ENCODE data around the gene BMI1. TPM values are rescaled to one million over a fixed set of nuclear protein-coding genes. Genes with fewer than 3 reads are reported as not detected.

BMI1 gene
- total and polyA plus RNA-seq, 3 donors from 2014 or later = 56.3 to 120 (median 111) TPM

DNA sequence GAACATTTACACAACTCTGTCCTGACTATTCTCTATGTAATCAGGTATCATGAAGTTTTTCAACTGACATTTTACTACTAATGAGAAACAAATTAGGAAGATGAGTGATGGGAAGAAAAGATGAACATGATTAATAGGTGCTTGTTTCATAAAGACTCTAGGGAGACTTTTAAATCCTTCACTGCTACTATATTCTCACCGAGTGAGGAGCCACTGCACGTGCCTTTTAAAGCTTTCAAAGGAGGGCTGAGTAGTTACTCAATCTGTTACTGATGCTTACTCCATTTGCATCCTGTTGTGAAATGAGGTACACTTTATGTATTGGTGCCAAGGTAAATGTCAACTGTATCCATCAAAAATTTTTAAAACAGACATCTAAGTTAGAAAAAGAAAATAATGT, 6.0 kb upstream of the BMI1 start:
- Histone ChIP-seq H3K27me3 (no peaks in the 10 kb centered on the region), H3K4me1 (peaks cover 9% of the 10 kb centered on the region), H3K27ac (peak overlapping the region in 1 of 2 donors; percentile 95), H3K36me3 (ENCODE audit: low read depth, missing control alignments) (no peaks in the 10 kb centered on the region), H3K9me3 (no peaks in the 10 kb centered on the region), H3K4me3 (peak overlapping the region in 1 of 2 donors; percentile 92)
- intact Hi-C loops (cut with DNase I; ENCODE audit: low total_unique reads) = no loop called here
- WGBS, 2 donors = 30 to 42% methylated on average over 2 of the region's 2 CpGs
- no peak for DNase-seq
- TF ChIP-seq POLR2A (IDR thresholded peaks at IDR 0.05) = no peak
- TF ChIP-seq, protein P1, sequence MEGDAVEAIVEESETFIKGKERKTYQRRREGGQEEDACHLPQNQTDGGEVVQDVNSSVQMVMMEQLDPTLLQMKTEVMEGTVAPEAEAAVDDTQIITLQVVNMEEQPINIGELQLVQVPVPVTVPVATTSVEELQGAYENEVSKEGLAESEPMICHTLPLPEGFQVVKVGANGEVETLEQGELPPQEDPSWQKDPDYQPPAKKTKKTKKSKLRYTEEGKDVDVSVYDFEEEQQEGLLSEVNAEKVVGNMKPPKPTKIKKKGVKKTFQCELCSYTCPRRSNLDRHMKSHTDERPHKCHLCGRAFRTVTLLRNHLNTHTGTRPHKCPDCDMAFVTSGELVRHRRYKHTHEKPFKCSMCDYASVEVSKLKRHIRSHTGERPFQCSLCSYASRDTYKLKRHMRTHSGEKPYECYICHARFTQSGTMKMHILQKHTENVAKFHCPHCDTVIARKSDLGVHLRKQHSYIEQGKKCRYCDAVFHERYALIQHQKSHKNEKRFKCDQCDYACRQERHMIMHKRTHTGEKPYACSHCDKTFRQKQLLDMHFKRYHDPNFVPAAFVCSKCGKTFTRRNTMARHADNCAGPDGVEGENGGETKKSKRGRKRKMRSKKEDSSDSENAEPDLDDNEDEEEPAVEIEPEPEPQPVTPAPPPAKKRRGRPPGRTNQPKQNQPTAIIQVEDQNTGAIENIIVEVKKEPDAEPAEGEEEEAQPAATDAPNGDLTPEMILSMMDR (IDR thresholded peaks at IDR 0.05) = no peak

DNA sequence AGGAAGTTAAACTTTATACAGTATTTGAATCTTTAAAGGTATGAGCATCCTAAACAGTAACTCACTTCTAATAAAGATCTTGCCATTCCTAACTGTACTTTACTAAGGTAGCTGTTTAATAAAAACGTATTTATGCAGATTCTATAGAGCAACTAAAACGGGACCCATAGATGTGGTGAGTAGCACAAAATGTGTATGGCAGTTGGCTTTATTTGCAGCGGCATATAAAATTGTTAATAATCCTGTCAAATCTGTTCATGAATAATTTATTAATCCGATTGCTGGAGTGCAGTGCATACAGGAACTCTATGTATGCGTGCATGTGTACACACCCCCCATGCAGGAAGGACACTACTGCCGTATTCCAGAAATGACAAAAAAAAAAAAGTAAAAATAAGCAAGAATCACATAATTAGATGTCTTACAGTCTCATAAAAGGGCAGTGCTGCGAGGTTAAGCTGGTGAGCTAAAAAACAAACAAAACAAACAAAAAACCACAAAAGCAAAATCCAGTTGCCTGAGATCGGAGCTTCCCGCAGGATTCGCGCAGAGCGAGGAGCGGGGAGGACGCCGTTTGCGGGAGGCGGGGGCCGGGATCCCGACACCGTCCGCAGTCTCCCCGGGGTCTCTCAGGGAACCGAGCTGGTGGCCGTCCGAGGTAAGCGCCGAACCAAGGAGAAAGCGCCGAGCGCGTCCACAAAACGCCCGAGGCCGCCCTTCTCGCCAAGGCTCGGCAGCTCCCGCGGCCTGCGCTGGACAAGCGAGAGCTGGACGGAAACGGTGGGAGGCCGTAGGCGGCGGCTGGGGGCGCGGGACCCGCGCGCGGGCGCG, 5.2 kb upstream of the BMI1 start:
- Histone ChIP-seq H3K36me3 (ENCODE audit: low read depth, missing control alignments) (no peaks in the 10 kb centered on the region), H3K4me3 (peak overlapping the region; percentile 85 to 92), H3K27ac (peak overlapping the region; percentile 95 to 97), H3K27me3 (no peaks in the 10 kb centered on the region), H3K9me3 (no peaks in the 10 kb centered on the region), H3K4me1 (peaks cover 12% of the 10 kb centered on the region)
- 1% methylated on average over 18 to 29 of the region's 53 CpGs for WGBS, 2 donors
- TF ChIP-seq POLR2A (IDR thresholded peaks at IDR 0.05) = no peak
- TF ChIP-seq, protein P1 (IDR thresholded peaks at IDR 0.05) = no peak
- intact Hi-C loops (cut with DNase I; ENCODE audit: low total_unique reads) = no loop called here
- DNase-seq = no peak

DNA sequence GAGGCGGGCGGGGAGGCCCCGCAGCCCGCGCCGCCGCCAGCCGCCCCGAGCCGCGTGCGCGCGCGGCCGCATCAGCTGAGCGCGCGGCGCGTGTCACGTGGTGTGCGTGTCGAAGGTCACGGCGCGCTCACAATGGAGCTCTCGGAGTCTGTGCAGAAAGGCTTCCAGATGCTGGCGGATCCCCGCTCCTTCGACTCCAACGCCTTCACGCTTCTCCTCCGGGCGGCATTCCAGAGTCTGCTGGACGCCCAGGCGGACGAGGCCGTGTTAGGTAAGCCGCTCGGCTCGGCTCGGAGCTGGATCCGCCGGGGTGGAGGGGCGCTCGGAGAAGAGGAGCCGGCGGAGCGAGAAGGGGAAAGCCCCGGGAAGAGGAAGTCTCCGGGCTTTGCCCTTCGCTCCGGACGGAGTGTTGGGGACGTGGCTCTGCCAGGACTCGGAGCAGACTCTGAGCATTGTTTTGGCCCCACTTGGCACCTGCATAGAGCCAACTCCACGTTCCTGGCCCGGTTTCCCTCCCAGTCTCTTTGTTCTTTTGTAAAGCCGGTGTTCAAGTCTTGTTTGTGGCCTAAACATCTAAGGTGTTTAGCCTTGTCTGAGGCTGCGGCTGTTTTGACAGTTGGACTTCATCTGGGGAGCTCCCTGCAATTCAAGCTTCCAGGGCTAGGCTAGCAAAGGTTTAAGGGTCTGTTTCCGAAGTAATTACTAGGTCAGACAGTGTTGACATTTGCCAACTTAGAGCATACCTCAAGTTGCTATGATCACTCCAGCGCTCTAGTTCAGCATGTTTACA, 4.4 kb upstream of the BMI1 start, which contains the start of gene COMMD3:
TSS of gene COMMD3 (plus strand) at position 103 of the 790 bp plus-strand sequence. CDS start at position 133, 30 bp downstream.
- peak; percentile 95 for DNase-seq
- H3K27ac ChIP-seq = peak within 1 kb of the TSS; percentile 95 to 97
- H3K4me3 ChIP-seq = peak within 1 kb of the TSS; percentile 85 to 92
- peaks cover 12% of the 10 kb centered on the region for H3K4me1 ChIP-seq
- TF ChIP-seq, protein P1 (IDR thresholded peaks at IDR 0.05) = no peak
- TF ChIP-seq POLR2A (IDR thresholded peaks at IDR 0.05) = no peak
- intact Hi-C loops (cut with DNase I; ENCODE audit: low total_unique reads) = no loop called here
- no peaks in the 10 kb centered on the region for H3K27me3 ChIP-seq
- no peaks in the 10 kb centered on the region for H3K36me3 ChIP-seq (ENCODE audit: low read depth, missing control alignments)
- 0 to 1% methylated on average over 14 to 36 of the region's 63 CpGs for WGBS, 2 donors
- no peaks in the 10 kb centered on the region for H3K9me3 ChIP-seq

DNA sequence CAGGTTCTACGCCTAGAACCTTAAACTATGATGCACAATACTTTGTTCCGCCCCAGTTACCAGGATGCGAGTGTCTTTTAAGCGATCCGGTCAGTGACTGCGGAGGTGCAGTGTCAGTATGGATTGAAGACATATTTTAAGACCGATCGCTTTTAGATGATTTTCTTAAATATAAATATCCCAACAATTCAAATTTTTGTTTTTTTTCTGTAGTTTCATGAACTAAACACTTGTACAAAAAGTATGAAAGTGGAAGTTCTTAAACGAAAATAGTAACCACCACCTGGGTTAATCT, 3.9 kb upstream of the BMI1 start:
- 4% methylated on average over 9 of the region's 9 CpGs for WGBS, 2 donors
- peak overlapping the region; percentile 85 to 92 for H3K4me3 ChIP-seq
- TF ChIP-seq, protein P1 (IDR thresholded peaks at IDR 0.05) = no peak
- no peak for TF ChIP-seq POLR2A (IDR thresholded peaks at IDR 0.05)
- peaks cover 12% of the 10 kb centered on the region for H3K4me1 ChIP-seq
- no peaks in the 10 kb centered on the region for H3K36me3 ChIP-seq (ENCODE audit: low read depth, missing control alignments)
- peak; percentile 52 for DNase-seq
- peak overlapping the region; percentile 95 to 97 for H3K27ac ChIP-seq
- intact Hi-C loops (cut with DNase I; ENCODE audit: low total_unique reads) = no loop called here
- H3K9me3 ChIP-seq = no peaks in the 10 kb centered on the region
- H3K27me3 ChIP-seq = no peaks in the 10 kb centered on the region

All from testis (tissue), 3 donors.